ENCODE data around the gene RDH5.

The RDH5 gene

DNA sequence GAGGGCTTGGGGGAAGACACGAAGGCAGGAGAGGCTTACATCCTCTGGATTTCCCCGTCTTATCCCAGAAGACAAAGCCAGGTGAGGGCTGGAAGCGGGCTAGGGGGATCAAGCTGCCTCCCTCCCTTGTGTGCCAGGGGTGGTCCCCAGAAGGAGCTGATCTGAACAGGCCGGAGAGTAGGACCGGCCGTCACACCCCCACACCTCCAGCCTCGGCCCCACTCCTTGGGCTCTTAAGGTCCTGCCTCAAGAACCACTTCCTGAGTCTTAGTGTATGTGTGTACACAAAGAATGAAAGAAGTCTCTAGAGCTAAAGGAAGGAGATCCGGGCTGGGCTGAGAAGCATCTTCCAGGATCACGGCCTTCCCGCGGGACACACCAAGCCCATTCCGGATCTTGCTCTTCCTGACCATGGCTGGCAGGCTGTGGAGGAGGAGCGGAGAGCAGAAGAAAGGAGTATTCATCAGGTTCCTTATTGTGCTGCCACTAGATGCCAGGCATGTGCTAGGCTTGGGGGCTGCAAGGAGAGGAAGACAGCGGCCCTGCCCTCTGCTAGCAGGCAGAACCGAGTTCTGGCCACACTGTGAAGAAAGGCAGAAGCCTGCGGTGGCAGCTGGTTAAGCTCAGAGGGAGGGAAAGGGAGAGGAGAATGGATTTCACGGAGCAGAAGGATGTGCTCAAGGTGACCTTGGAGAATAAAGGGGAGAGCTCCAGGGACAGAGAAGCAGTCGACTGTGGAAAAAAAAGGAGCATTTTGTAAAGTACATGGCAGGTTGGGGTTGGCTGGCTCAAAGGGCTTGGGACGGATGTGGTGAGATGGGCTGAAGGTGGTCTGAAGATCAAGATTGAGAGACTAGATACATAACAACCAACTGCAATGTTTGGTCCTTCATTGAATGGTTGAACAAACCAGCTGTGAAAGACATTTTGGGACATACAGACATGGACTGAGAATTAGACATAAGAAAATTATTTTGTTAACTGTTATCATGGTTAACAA, 9.9 kb downstream of the RDH5 start:
- DNase-seq: no peak

GRCh38 chr12:55732288-55732687, 12.1 kb downstream of the RDH5 start:
- DNase-seq: no peak

DNA sequence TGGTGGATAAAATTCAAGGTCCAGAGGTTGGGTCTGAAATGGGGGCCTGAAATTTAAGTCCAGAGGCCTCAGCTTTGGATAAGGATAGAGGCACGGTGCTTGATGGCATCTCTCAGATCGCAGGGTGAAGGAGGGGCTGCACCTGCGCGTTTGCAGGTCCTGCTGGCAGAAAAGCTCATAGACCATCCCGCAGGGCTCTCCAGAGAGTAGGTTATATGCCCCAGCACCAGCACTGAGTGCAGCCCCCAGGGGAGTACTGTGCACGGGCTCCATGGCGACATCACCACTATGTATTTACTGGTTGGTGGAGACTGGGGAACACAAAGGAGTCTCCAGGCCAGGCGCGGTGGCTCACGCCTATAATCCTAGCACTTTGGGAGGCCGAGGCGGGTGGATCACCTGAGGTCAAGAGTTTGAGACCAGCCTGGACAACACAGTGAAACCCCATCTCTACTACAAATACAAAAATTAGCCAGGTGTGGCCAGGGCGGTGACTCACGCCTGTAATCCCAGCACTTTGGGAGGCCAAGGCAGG, 12.9 kb downstream of the RDH5 start:
- no peak for DNase-seq

DNA sequence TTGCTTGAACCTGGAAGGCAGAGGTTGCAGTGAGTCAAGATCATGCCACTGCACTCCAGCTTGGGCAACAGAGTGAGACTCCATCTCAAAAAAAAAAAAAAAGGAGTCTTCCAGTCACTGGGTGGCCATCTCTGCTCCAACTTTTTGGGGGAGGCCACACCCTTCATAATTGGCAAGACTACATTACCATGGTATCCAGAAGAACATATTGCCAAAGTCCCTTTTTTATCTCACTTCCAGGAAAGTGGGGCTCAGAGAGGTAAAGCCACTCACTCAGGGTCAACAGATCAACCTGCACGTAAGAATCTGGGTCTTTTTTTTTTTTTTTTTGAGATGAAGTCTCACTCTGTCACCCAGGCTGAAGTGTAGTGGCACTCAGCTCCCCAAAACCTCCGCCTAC, 13.7 kb downstream of the RDH5 start:
- no peak for DNase-seq

DNA sequence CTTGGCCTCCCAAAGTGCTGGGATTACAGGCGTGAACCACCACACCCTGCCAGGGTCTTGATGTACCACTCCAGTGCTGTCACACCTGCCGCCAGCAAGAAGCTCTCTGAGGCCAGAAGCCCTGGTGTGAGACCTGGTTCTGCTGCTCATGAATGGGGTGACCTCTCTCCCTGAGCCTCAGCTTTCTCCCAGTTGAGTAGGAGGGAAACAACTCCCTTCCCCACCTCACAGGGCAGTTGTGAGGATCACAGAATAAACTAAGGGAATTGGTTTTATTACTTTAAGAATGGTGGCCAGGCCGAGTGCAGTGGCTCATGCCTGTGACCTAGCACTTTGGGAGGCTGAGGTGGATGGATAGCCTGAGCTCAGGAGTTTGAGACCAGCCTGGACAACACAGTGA, 14.4 kb downstream of the RDH5 start:
- DNase-seq: no peak

- no peak for DNase-seq
Observed at GRCh38 chr12:55736076-55736475, 15.9 kb downstream of the RDH5 start.

- peak; percentile 53 for DNase-seq
Observed at GRCh38 chr12:55736780-55737580, 16.8 kb downstream of the RDH5 start.

GRCh38 chr12:55737581-55738122, 17.5 kb downstream of the RDH5 start:
- no peak for DNase-seq

DNA sequence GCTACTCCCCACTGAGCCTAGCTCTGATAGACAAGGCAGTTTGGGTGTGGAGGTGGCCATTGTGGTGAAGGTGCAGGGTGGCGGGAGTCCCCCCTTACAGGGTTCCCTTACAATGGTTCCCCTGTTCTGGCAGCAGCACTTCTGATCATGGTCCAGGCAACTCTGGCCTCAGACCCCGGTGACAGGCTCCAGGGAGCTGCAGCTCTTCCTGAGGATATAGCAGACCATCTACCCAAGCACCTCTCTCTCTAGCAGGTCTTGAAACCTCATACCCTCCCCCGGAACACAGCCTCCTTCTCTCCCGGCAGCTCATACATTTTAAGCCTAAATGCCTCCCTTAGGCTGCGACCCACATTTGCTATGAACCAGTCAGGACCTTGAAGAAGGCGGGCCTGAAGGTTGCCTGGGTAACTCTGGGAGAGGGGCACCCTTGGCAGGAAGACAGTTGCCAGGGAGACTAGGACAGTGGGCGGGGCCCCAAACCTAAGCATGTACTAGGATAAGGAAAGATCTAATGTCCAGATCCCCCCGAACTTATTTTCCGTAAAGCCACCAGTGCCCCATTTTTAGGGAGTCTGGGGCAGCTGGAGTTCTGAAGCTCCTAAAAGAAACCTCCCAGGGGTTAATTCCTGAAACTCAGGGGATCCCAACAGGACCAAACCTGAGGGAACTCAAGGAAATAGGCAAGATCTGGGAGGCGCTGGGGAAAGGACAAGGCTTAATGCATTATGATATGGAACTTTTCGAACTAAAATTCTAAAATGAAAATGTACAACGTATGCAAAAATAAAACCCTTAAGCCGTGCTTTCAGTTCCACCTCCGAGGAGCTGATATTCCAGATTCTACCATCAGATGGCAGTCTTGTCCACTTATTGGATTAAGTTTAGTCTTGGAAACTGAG, 18.2 kb downstream of the RDH5 start:
- peak; percentile 65 for DNase-seq

DNA sequence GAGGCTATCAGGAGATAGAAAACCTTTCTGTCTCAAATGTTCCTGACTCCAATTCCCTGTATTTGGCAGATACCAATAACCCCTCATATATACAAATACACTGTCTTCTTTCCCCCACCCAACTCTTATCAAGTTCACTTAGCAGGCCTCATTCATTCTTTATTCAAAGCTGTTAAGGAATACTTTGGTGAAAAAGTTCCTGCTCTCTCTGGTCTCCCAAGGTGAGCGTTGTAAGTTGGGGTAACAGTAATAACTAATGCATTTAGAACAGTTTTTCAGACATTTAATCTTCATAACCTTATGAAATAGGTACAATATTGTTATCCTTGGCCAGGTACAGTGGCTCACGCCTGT, 18.8 kb downstream of the RDH5 start:
- no peak for DNase-seq

DNA sequence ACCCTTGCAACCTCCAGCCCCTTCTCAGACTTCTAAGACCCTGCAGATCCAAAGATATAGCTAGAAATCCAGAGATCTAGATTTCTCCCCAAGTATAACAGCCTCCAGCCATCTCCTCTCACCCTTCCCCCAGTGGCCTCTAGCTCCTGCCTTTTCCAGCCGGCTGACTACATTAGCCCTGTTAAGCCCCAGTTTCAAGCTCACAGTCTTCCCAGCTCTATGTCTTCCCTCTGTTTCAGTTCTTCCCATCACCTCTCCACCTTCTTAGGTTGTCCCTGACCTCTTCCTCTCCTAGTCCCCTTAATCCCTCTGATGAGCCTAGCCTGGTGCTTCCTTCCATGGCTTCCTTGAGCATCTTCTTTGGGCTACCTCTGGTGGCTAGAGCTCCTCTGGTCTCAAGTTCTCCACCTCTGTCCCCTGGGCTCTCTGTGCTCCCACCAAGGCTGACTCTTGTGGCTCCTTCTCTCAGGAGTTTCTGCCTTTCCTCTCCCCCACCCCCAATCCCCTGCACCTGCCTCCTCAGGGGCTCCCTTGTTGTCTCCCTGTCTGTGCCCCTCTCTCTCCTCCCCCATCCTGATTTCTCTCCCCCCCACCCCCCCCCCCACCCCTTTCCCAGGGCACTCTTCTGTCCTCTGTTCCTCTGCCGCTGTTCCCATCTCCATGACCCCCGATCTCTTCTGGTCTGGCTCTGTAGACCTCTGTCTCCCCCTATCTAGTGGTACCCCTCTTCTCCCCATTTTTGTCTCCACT, 21.9 kb downstream of the RDH5 start:
- DNase-seq: no peak

DNA sequence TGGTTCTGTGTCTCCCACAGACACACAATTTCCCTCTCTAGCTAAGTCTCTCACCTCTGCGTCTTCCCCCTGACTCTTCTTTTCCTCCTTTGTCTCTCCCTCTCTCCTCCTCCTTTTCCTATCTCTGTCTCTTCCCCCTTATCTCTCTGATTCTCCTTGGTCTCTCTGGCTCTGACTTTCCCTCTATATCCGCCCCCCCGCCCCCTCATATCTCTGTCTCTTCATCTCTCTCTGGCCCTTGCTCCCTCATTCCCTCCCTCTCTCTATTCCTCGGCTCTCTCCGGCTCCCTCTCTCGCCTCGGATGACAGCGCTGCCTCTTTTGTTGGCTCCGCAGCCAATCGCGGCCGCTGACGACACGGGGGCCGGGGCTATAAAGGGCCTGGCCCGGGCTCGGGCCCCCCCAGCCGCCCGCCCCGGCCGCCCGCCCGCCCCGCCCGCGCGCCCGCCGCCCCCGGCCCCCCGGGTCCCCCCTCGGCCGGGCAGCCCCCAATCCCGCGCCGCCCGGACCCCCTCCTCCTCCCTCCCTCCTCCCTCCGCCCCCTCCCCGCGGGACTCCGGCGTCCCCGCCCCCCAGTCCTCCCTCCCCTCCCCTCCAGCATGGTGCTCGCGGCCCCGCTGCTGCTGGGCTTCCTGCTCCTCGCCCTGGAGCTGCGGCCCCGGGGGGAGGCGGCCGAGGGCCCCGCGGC, 22.7 kb downstream of the RDH5 start, which contains the start of gene GDF11:
Gene GDF11 (plus strand): TSS at position 404 of the 687 bp plus-strand sequence. CDS start 195 bp downstream, at position 599.
- DNase-seq: peak; percentile 69

GRCh38 chr12:55743406-55744339, 23.5 kb downstream of the RDH5 start:
- peak; percentile 45 for DNase-seq

GRCh38 chr12:55744340-55745030, 24.3 kb downstream of the RDH5 start:
- no peak for DNase-seq

GRCh38 chr12:55745361-55746173, 25.4 kb downstream of the RDH5 start:
- no peak for DNase-seq

DNA sequence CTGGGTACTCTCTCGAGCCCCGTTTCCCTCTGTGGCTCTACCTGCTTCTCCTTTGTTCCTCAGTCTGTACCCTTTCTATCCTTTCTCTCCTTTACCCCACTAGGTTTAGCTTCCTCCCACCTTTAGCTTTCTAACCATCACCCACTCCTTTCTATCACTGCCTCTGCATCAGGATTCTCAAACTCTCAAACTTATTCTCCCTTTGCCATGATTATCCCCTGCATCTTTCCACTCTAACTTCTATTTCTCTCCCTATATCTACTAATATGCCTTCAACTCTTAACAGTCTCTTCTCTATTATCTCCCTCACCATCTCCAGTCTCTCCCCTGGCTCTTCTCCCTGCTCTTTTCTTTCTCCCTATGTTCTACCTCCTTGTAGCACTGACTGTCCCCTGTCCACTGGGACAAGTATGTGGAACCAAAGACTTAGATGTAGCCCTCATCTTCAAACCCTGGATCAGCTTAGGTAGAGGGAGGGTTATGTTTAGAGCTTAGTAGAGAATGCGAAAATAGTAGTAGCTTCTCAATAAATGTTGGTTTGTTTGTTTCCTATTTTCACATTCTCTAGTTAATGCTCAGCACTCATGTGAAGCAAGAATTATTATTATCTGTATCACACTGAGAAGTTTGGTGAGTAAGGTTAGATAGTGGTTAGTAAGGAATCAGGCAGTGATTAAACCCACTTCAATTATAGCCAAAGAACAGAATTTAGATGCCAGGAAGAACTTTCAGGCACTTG, 26.1 kb downstream of the RDH5 start:
- no peak for DNase-seq

DNA sequence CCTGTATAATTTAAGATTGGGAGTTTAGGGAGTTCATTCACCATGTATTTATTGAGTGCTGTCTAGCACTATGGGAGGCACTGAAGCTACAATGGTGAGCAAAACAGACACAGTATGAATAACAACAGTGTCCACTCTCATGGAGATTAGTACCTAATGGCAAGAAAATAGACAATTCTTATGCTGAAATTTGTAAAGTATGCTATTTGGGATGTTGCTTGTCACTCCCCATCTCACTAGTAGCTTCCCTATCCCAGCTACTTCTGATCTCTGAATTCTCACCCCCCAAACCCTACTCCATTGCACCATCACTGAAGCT, 26.7 kb downstream of the RDH5 start:
- DNase-seq: no peak
